IPS DF 4.7 (cell line): ENCODE data around the gene TIGD1.

Experiments used
- DNase-seq: peaks from one replicate; pipeline ENCODE4 v3.0.0-alpha.2; 2013; ENCODE audit warnings: low spot score; ENCODE audit errors: extremely low read depth

Gene TIGD1

DNA sequence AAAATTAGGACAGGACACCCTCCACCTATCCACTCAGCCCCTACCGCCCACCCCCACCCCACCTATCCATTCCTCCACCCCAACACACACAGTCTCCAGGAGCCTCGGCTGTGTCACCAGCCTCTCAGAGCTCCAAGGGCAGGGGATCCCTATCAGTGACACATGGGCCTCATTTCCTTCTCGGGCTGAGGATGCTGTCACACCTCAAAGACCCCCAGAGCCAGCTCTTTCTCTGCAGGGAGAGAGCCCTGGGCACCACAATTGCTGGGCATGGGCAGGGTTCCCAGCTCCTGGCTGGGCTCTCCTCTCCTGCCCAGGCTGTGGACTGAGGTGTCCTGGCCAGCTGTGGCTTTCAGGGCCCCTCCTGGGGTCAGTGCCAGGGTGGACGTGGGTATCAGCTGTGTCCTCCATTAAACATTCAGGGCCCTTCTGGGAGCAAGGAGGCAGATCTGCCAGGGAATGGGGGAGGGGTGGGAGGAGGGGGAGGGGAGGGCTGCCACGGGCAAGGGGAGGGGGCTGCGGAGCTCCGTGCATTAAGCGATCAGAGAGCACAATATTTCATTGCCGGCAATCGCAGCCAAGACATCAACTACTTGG, 48.5 kb downstream of the TIGD1 start:
- no peak for DNase-seq

DNA sequence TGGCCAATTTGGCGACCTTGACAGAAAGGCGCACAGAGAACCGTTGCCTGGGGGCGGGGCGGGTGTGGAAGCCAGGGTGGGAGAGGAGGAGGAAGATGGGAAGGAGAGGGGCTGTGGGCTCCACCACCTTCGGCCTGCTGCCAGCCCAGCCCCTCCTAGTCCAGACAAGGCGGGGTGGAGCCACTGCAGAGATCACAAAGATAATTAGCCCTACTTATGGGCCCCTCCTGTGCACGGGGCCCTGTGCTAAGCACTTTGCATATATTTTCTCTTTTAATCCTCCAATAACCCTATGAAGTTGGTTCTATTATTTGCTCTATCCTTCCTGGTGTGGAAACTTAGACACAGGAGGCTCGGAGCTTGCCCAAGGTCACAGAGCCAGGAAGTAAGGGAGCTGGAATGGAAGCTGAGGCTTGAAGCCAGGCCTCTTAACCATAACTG, 49.0 kb downstream of the TIGD1 start:
- no peak for DNase-seq

DNA sequence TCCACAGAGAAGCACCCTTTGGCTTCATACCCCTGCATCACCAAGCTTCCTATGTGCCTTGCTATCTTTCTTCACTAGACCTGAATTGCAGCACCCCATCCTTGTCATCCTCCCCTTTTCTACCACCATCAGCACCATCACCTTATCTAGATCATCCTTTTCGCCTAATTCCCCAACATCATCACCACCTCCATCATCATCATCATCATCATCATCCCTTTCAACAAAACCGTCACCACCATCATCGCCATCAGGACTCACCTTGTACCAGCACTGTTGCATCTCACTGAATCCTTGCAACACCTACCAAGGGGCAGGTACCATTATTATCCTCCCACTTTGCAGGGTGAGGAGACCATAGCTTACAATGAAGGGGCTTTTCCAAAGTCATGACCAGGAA, 51.9 kb downstream of the TIGD1 start:
- no peak for DNase-seq
